Measurements from ENCODE around the gene DDX5. TPM values are rescaled to one million over a fixed set of nuclear protein-coding genes. Genes with fewer than 3 reads are reported as not detected.

Gene DDX5
- total RNA-seq, 1 experiment from 2014 or later = 411 TPM

DNA sequence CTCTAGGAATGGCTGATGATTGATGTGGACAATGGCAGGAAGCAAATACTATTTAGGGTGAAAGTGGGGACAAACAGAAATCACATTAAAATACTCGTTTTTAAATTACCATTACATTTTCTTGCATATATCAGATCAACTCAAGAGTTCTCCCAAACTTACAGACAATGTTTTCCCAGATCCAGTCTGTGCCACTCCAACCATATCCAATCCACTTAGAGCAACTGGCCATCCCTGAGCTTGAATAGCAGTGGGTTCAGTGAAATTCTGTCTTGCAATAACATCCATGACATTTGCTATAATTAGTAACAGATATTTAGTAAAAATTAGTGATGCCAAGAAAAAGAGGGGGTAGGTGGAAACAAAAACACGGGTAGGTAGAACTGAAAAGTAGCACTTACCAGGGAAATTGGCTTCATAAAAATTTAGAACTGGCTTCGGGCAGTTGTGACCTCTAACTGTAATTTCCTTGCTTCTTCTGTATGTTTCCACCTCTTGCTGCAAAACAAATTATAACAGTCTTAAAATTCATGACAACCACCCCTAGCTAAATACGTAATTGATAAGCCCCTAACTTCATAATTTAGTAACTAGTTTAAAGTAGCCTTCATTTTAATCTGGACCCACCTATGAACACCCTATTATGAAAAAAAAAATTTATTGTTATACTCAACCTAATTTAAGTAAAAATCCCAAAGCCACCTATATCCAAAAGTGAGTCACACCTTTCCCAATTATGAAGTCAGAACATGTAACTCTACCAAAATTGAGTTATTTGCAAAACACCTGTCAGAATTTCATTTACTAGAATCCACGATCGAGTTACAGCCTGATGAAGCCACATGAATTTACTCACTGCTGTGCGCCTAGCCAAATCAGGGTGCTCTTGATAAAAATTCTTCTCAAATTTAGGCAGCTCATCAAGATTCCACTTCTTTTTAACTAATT, 2.0 kb downstream of the DDX5 start:
- peak overlapping the region; percentile 88 to 99 for H3K4me3 ChIP-seq (ENCODE audit: low read depth in 2 of 2, low read length in 2 of 2)
- ATAC-seq (no peak), DNase-seq (ENCODE audit: low read depth, low spot score) (no peak)
- POLR2A ChIA-PET = interaction anchor here (0.7 kb wide), 1 partner anchor 149 kb away, joined by 4 read pairs; no protein-coding TSS in a partner anchor
- H3K4me1 ChIP-seq (ENCODE audit: control insufficient read depth, insufficient read depth, low read length) = peaks cover 43% of the 10 kb centered on the region
- CTCF ChIA-PET = no interaction called here
- peaks cover 80% of the 10 kb centered on the region for H3K36me3 ChIP-seq (ENCODE audit: control insufficient read depth, insufficient read depth, low read length)
- no peaks in the 10 kb centered on the region for H3K9me3 ChIP-seq (ENCODE audit: control insufficient read depth, insufficient read depth, low read depth, low read length)
- no peak for TF ChIP-seq POLR2AphosphoS5 (IDR thresholded peaks at IDR 0.05; ENCODE audit: low read depth, low read length)
- no peak for TF ChIP-seq TCF7L2 (IDR thresholded peaks at IDR 0.05; ENCODE audit: low read depth, low read length)
- intact Hi-C loops (cut with micrococcal nuclease; ENCODE audit: unreplicated experiment) (no loop called here), in situ Hi-C loops (cut with HindIII; ENCODE audit: low pct_unique_long_range_greater_than_20kb, low sequenced_read_pairs) (no loop called here)
- H3K27me3 ChIP-seq (ENCODE audit: control insufficient read depth, insufficient read depth, low read length) = no peaks in the 10 kb centered on the region
- H3K27ac ChIP-seq (ENCODE audit: low read length) = peak overlapping the region; percentile 82
- no TSS peak for BruUV-seq (replicated peaks)

DNA sequence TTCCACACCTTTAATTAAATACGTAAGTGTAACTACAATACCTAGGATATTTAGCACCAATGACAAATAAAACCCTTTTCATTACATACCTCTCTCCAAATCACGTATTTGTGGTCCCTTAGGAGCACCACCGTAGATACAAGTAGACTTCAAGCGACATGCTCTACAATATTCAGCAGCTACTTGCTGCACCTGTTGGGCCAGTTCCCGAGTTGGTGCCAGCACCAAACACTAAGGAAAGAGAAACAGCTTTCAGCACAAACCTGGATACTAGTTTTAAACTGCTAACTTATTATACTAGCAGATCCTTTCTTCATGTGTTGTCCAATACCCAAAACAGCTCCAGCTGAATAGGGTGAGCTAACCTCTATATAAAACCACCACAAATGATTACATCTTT, 2.7 kb downstream of the DDX5 start:
- ATAC-seq (no peak), DNase-seq (ENCODE audit: low read depth, low spot score) (no peak)
- TF ChIP-seq TCF7L2 (IDR thresholded peaks at IDR 0.05; ENCODE audit: low read depth, low read length) = no peak
- no peak for TF ChIP-seq SIN3A (IDR thresholded peaks at IDR 0.05; ENCODE audit: borderline replicate concordance, insufficient read depth, low read depth, low read length)
- TF ChIP-seq REST (IDR thresholded peaks at IDR 0.05; ENCODE audit: insufficient read depth in 1 of 2, low read depth in 2 of 2, low read length in 1 of 2) = no peak
- TF ChIP-seq POLR2AphosphoS5 (IDR thresholded peaks at IDR 0.05; ENCODE audit: low read depth, low read length) = no peak; the same call in 1 of the 2 replicates
- TF ChIP-seq CTCF (IDR thresholded peaks at IDR 0.05) = no peak
- Histone ChIP-seq H3K36me3 (ENCODE audit: control insufficient read depth, insufficient read depth, low read length) (peaks cover 83% of the 10 kb centered on the region), H3K27ac (ENCODE audit: low read length) (no peak overlapping the region), H3K4me1 (ENCODE audit: control insufficient read depth, insufficient read depth, low read length) (peaks cover 44% of the 10 kb centered on the region), H3K4me3 (ENCODE audit: low read depth in 2 of 2, low read length in 2 of 2) (no peak overlapping the region; a peak in 2 of 4 replicates), H3K9me3 (ENCODE audit: control insufficient read depth, insufficient read depth, low read depth, low read length) (no peaks in the 10 kb centered on the region), H3K27me3 (ENCODE audit: control insufficient read depth, insufficient read depth, low read length) (no peaks in the 10 kb centered on the region)
- intact Hi-C loops (cut with micrococcal nuclease; ENCODE audit: unreplicated experiment) (no loop called here), in situ Hi-C loops (cut with HindIII; ENCODE audit: low pct_unique_long_range_greater_than_20kb, low sequenced_read_pairs) (no loop called here)
- BruUV-seq (replicated peaks) = no TSS peak
- ChIA-PET POLR2A (no interaction called here), CTCF (no interaction called here)

GRCh38 chr17:64502809-64503208, 3.3 kb downstream of the DDX5 start:
- ChIA-PET CTCF (no interaction called here), POLR2A (no interaction called here)
- in situ Hi-C loops (cut with HindIII; ENCODE audit: low pct_unique_long_range_greater_than_20kb, low sequenced_read_pairs) = no loop called here
- peaks cover 45% of the 10 kb centered on the region for H3K4me1 ChIP-seq (ENCODE audit: control insufficient read depth, insufficient read depth, low read length)
- no peaks in the 10 kb centered on the region for H3K27me3 ChIP-seq (ENCODE audit: control insufficient read depth, insufficient read depth, low read length)
- BruUV-seq (replicated peaks) = no TSS peak
- no peak overlapping the region for H3K4me3 ChIP-seq (ENCODE audit: low read depth in 2 of 2, low read length in 2 of 2)
- peaks cover 79% of the 10 kb centered on the region for H3K36me3 ChIP-seq (ENCODE audit: control insufficient read depth, insufficient read depth, low read length)
- intact Hi-C loops (cut with micrococcal nuclease; ENCODE audit: unreplicated experiment) = no loop called here
- H3K9me3 ChIP-seq (ENCODE audit: control insufficient read depth, insufficient read depth, low read depth, low read length) = no peaks in the 10 kb centered on the region
- no peak for TF ChIP-seq CTCF (IDR thresholded peaks at IDR 0.05)
- ATAC-seq = no peak
- no peak for DNase-seq (ENCODE audit: low read depth, low spot score)
- no peak overlapping the region; the same call in 1 of the 2 replicates for H3K27ac ChIP-seq (ENCODE audit: low read length)
